A549 (cell line): ENCODE measurements around the gene TTC3.

Experiments used
- CTCF ChIP-seq: fragments of >200 bp; sonication (Bioruptor Twin); formaldehyde crosslinking; IDR thresholded peaks from 3 replicates; pipeline ENCODE4 v1.5.1; 2016
- JUN ChIP-seq, 2 experiments: fragments of >200 bp; sonication (Bioruptor Twin); formaldehyde crosslinking; IDR thresholded peaks; 2 replicates in 1 of 2; 3 replicates in 1 of 2; pipeline ENCODE4 v1.6.1; 2016 to 2017
- POLR2A ChIP-seq: IDR thresholded peaks from 2 replicates; pipeline ENCODE4 v1.6.1; 2012; ENCODE audit warnings: mild to moderate bottlenecking, low read length
- RCOR1 ChIP-seq: fragments of 150-350 bp; IDR thresholded peaks from 2 replicates; pipeline ENCODE4 v1.6.1; 2014; ENCODE audit warnings: antibody characterized with exemption, low read length, low read depth
- REST ChIP-seq: fragments of 200-600 bp; sonication (generic); IDR thresholded peaks from 2 replicates; pipeline ENCODE4 v1.6.1; 2016; ENCODE audit warnings: antibody characterized with exemption, mild to moderate bottlenecking, moderate library complexity
- RFX5 ChIP-seq: fragments of 450-650 bp; IDR thresholded peaks from 2 replicates; pipeline ENCODE4 v1.7.1; 2014; ENCODE audit warnings: antibody characterized with exemption, mild to moderate bottlenecking, moderate library complexity
- SMC3 ChIP-seq: fragments of >200 bp; sonication (Bioruptor Twin); formaldehyde crosslinking; IDR thresholded peaks from 3 replicates; pipeline ENCODE4 v1.6.1; 2018; ENCODE audit warnings: inconsistent platforms

GRCh38 chr21:37045556-37045955 lies 27.5 kb upstream of the TTC3 start:
- TF ChIP-seq CTCF (no peak), SMC3 (no peak), JUN (IDR thresholded peaks at IDR 0.05) (no peak), POLR2A (no peak), RCOR1 (no peak), REST (no peak), RFX5 (no peak)
